GM23248 (cell line): ENCODE results near the gene CYBRD1. TPM values are rescaled to one million over a fixed set of nuclear protein-coding genes. Genes with fewer than 3 reads are reported as not detected.

ENCODE experiments used
- DNase-seq: peaks from one replicate; pipeline ENCODE4 v3.0.0-alpha.2; 2015
- H2AFZ ChIP-seq: fragments of 200-600 bp; sonication (generic); 2 replicates; pipeline ENCODE4 v1.6.1; 2016; ENCODE audit warnings: antibody characterized with exemption
- H3F3A ChIP-seq: fragments of 200-600 bp; sonication (generic); 2 replicates; pipeline ENCODE4 v1.6.1; 2016; ENCODE audit warnings: mild to moderate bottlenecking, antibody characterized with exemption, mixed run types; ENCODE audit not compliant: insufficient read depth
- H3K27ac ChIP-seq: fragments of 200-600 bp; sonication (generic); 2 replicates; pipeline ENCODE4 v1.5.1; 2016; ENCODE audit warnings: mild to moderate bottlenecking
- H3K27me3 ChIP-seq: fragments of 200-600 bp; sonication (generic); replicated peaks from 2 replicates; pipeline ENCODE4 v1.6.1; 2016; ENCODE audit warnings: mild to moderate bottlenecking; ENCODE audit not compliant: insufficient read depth
- H3K36me3 ChIP-seq: fragments of 200-600 bp; sonication (generic); 2 replicates; pipeline ENCODE4 v1.6.1; 2016; ENCODE audit warnings: low read depth, mild to moderate bottlenecking
- H3K4me1 ChIP-seq: fragments of 200-600 bp; sonication (generic); 2 replicates; pipeline ENCODE4 v1.6.1; 2016; ENCODE audit warnings: mild to moderate bottlenecking; ENCODE audit not compliant: insufficient read depth
- H3K4me2 ChIP-seq: fragments of 200-600 bp; sonication (generic); one replicate; pipeline ENCODE4 v1.6.1; 2016; ENCODE audit warnings: mild to moderate bottlenecking; ENCODE audit not compliant: unreplicated experiment
- H3K4me3 ChIP-seq: fragments of 200-600 bp; sonication (generic); 2 replicates; pipeline ENCODE4 v1.5.1; 2016; ENCODE audit warnings: mild to moderate bottlenecking
- H3K79me2 ChIP-seq: fragments of 200-600 bp; sonication (generic); 2 replicates; pipeline ENCODE4 v1.6.1; 2016; ENCODE audit warnings: mild to moderate bottlenecking; ENCODE audit not compliant: insufficient read depth
- H3K9ac ChIP-seq: fragments of 200-600 bp; sonication (generic); 2 replicates; pipeline ENCODE4 v1.6.1; 2016; ENCODE audit warnings: mild to moderate bottlenecking
- H3K9me2 ChIP-seq: fragments of 200-600 bp; sonication (generic); 2 replicates; pipeline ENCODE4 v1.6.1; 2016; ENCODE audit warnings: mixed run types, mild to moderate bottlenecking, moderate library complexity; ENCODE audit not compliant: insufficient read depth
- H3K9me3 ChIP-seq: fragments of 200-600 bp; sonication (generic); one replicate; pipeline ENCODE4 v1.6.1; 2017; ENCODE audit warnings: low read depth
- H4K20me1 ChIP-seq: fragments of 200-600 bp; sonication (generic); 2 replicates; pipeline ENCODE4 v1.6.0; 2016; ENCODE audit not compliant: insufficient read depth
- EZH2 ChIP-seq: fragments of 200-600 bp; sonication (generic); IDR thresholded peaks from 2 replicates; pipeline ENCODE4 v1.6.1; 2018; ENCODE audit warnings: antibody characterized with exemption, mild to moderate bottlenecking; ENCODE audit not compliant: insufficient read depth, poor library complexity, severe bottlenecking
- EZH2phosphoT487 ChIP-seq: fragments of 200-600 bp; sonication (generic); IDR thresholded peaks from 2 replicates; pipeline ENCODE4 v1.6.1; 2018; ENCODE audit warnings: antibody characterized with exemption, moderate library complexity, mild to moderate bottlenecking, low read depth; ENCODE audit not compliant: insufficient read depth
- WGBS, 2 experiments: methylation state at CpG; one replicate each; pipeline ENCODE4 v1.1.6; 2015 to 2017; ENCODE audit warnings: low lambda C conversion rate in 2 of 2, low coverage in 1 of 2; ENCODE audit errors: missing lambda C conversion rate in 2 of 2; 5-methylcytosine and 5-hydroxymethylcytosine counted together
- in situ Hi-C: fragments of 300-500 bp; cut with MboI; formaldehyde crosslinking; loops from 2 replicates; pipeline ENCODE4 v1.15.0; 2020
- polyA plus RNA-seq: library from polyadenylated mRNA; unstranded; fragments of >200 nt; fragmentation: Nextera tagmentation; extraction: Ambion mirVana; gene quantifications from 2 replicates; pipeline ENCODE4 v1.2.1, GENCODE V29; 2016
- total RNA-seq: library from RNA; depleted of rRNA; stranded (reverse); fragments of >200 nt; shearing (Covaris generic); gene quantifications from 2 replicates; pipeline ENCODE4 v1.2.3, GENCODE V29; 2014

Gene CYBRD1
- total and polyA plus RNA-seq, 2 experiments from 2014 or later, result 168 to 248 TPM

GRCh38 chr2:171480908-171481307 is 41.4 kb upstream of the CYBRD1 start:
- in situ Hi-C loops, result no loop called here
- no peaks in the 10 kb centered on the region for H3K9me3 ChIP-seq
- no peaks in the 10 kb centered on the region for H3K79me2 ChIP-seq
- no peaks in the 10 kb centered on the region for H4K20me1 ChIP-seq
- DNase-seq, result no peak
- peaks cover 6% of the 10 kb centered on the region; the same call in 1 of the 2 replicates for H3K4me1 ChIP-seq
- H3K9ac ChIP-seq, result no peak overlapping the region
- no peak overlapping the region for H3K4me2 ChIP-seq
- 95 to 96% methylated on average over 1 of the region's 1 CpG for WGBS, 2 experiments
- no peaks in the 10 kb centered on the region for H3K9me2 ChIP-seq
- no peak overlapping the region for H3K27ac ChIP-seq
- no peaks in the 10 kb centered on the region for H3K27me3 ChIP-seq
- no peak overlapping the region for H2AFZ ChIP-seq
- H3K36me3 ChIP-seq, result 0 out of 2 replicates have a peak, but pooled peaks cover 18% of the 10 kb centered on the region
- no peak overlapping the region for H3K4me3 ChIP-seq
- no peaks in the 10 kb centered on the region for H3F3A ChIP-seq
- TF ChIP-seq EZH2phosphoT487 (no peak), EZH2 (no peak)

GRCh38 chr2:171482308-171482707 is 40.0 kb upstream of the CYBRD1 start:
- in situ Hi-C loops, result no loop called here
- no peaks in the 10 kb centered on the region for H3K9me2 ChIP-seq
- no peak overlapping the region for H3K9ac ChIP-seq
- DNase-seq, result no peak
- no peak for TF ChIP-seq EZH2phosphoT487
- TF ChIP-seq EZH2, result no peak
- H4K20me1 ChIP-seq, result no peaks in the 10 kb centered on the region
- no peak overlapping the region for H3K4me2 ChIP-seq
- no peak overlapping the region for H3K4me3 ChIP-seq
- H2AFZ ChIP-seq, result no peak overlapping the region
- H3K27me3 ChIP-seq, result no peaks in the 10 kb centered on the region
- no peaks in the 10 kb centered on the region for H3K9me3 ChIP-seq
- no peaks in the 10 kb centered on the region for H3K79me2 ChIP-seq
- peaks cover 6% of the 10 kb centered on the region; the same call in 1 of the 2 replicates for H3K4me1 ChIP-seq
- no peaks in the 10 kb centered on the region for H3F3A ChIP-seq
- H3K27ac ChIP-seq, result no peak overlapping the region
- H3K36me3 ChIP-seq, result 0 out of 2 replicates have a peak, but pooled peaks cover 18% of the 10 kb centered on the region

- H3K4me2 ChIP-seq, result no peak overlapping the region
- H4K20me1 ChIP-seq, result no peaks in the 10 kb centered on the region
- no peaks in the 10 kb centered on the region for H3K27me3 ChIP-seq
- no peak overlapping the region for H3K27ac ChIP-seq
- H3K9me2 ChIP-seq, result no peaks in the 10 kb centered on the region
- in situ Hi-C loops, result no loop called here
- no peak overlapping the region for H3K4me3 ChIP-seq
- no peaks in the 10 kb centered on the region for H3K79me2 ChIP-seq
- no peak overlapping the region for H3K9ac ChIP-seq
- no peak for TF ChIP-seq EZH2phosphoT487
- no peak for TF ChIP-seq EZH2
- 92 to 98% methylated on average over 3 of the region's 3 CpGs for WGBS, 2 experiments
- no peak overlapping the region for H2AFZ ChIP-seq
- 0 out of 2 replicates have a peak, but pooled peaks cover 18% of the 10 kb centered on the region for H3K36me3 ChIP-seq
- no peaks in the 10 kb centered on the region for H3K9me3 ChIP-seq
- no peaks in the 10 kb centered on the region for H3F3A ChIP-seq
- no peak for DNase-seq
- H3K4me1 ChIP-seq, result peaks cover 6% of the 10 kb centered on the region; the same call in 1 of the 2 replicates
These were observed 39.4 kb upstream of the CYBRD1 start for GRCh38 chr2:171482877-171483276.

DNA sequence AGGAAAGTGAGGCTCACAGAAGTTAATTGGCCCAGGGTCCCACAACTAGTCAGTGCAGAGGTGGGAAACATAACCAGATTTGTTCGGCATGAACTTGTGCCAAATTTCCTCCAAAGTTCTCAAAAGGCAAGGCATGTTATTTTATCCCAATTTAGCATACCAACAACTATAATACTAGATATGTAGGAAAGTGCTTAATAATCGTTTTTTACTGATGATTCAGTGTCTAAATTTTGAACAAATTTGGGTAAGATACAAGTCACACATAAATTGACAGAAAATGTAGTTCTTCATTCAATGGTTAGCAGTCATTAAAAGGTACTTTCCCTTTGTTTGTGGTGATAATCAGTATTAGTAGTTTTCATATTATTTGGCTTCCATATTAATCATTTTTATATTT is 38.5 kb upstream of the CYBRD1 start:
- Histone ChIP-seq H3K9ac (no peak overlapping the region), H3K79me2 (no peaks in the 10 kb centered on the region), H3K27ac (no peak overlapping the region), H2AFZ (no peak overlapping the region), H3K4me2 (no peak overlapping the region), H3K27me3 (no peaks in the 10 kb centered on the region), H3F3A (no peaks in the 10 kb centered on the region), H3K4me1 (peaks cover 6% of the 10 kb centered on the region; the same call in 1 of the 2 replicates), H4K20me1 (no peaks in the 10 kb centered on the region), H3K9me3 (no peaks in the 10 kb centered on the region), H3K36me3 (0 out of 2 replicates have a peak, but pooled peaks cover 18% of the 10 kb centered on the region), H3K9me2 (no peaks in the 10 kb centered on the region), H3K4me3 (no peak overlapping the region)
- no peak for TF ChIP-seq EZH2phosphoT487
- TF ChIP-seq EZH2, result no peak
- no peak for DNase-seq
- in situ Hi-C loops, result no loop called here
- 48 to 52% methylated on average over 2 of the region's 2 CpGs for WGBS, 2 experiments

DNA sequence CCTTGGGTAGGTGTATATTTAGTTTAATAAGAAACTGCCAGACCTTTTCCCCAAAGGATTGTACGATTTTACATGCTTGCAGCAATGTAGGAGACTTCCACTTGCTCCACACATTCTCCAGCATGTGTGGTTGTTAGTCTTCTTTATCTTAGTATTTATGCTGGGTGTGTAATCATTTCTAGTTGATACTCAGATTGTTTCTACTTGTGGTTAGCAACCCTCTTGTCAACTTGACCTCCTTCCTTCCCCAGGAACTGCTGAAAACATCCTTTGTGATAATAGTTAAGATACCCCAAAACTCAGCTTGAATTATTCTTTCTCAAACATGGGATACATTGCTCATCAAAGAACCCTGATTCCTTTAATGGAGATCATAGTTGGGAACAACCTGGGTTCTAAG is 37.2 kb upstream of the CYBRD1 start:
- H3K36me3 ChIP-seq, result 0 out of 2 replicates have a peak, but pooled peaks cover 10% of the 10 kb centered on the region
- 96 to 97% methylated on average over 1 of the region's 1 CpG for WGBS, 2 experiments
- no peaks in the 10 kb centered on the region for H4K20me1 ChIP-seq
- DNase-seq, result no peak
- peaks cover 6% of the 10 kb centered on the region; the same call in 1 of the 2 replicates for H3K4me1 ChIP-seq
- no peaks in the 10 kb centered on the region for H3K27me3 ChIP-seq
- H3K4me3 ChIP-seq, result no peak overlapping the region
- TF ChIP-seq EZH2 (no peak), EZH2phosphoT487 (no peak)
- no peak overlapping the region for H3K27ac ChIP-seq
- in situ Hi-C loops, result no loop called here
- no peak overlapping the region for H3K9ac ChIP-seq
- H3K9me2 ChIP-seq, result no peaks in the 10 kb centered on the region
- H2AFZ ChIP-seq, result no peak overlapping the region
- H3K9me3 ChIP-seq, result no peaks in the 10 kb centered on the region
- no peak overlapping the region for H3K4me2 ChIP-seq
- no peaks in the 10 kb centered on the region for H3K79me2 ChIP-seq
- H3F3A ChIP-seq, result no peaks in the 10 kb centered on the region
